Spinal cord (tissue), 10 donors: ENCODE data around the gene DTNB. TPM values are rescaled to one million over a fixed set of nuclear protein-coding genes. Genes with fewer than 3 reads are reported as not detected.
"Not testable (repeated sequence)": the region's sequence is repeated elsewhere in the genome, so short reads cannot be mapped to it uniquely, and the experiment has no call there.

ENCODE experiments used
- DNase-seq, 6 donors: peaks; one replicate each; pipeline versions ENCODE4 v3.0.0 to v3.0.0-alpha.2; 2013 to 2015; ENCODE audit warnings: low spot score in 6 of 6, low read depth in 4 of 6
- H3K27ac ChIP-seq: one replicate; pipeline ENCODE4 v1.5.1; 2013; ENCODE audit warnings: low read depth, low read length, control low read depth
- H3K27me3 ChIP-seq: one replicate; pipeline ENCODE4 v1.6.1; 2013; ENCODE audit warnings: low read length; ENCODE audit not compliant: control insufficient read depth, insufficient read depth
- H3K36me3 ChIP-seq: one replicate; pipeline ENCODE4 v1.6.1; 2013; ENCODE audit warnings: low read length; ENCODE audit not compliant: control insufficient read depth, insufficient read depth
- H3K4me1 ChIP-seq: one replicate; pipeline ENCODE4 v1.6.1; 2013; ENCODE audit warnings: low read length; ENCODE audit not compliant: control insufficient read depth, insufficient read depth
- H3K4me3 ChIP-seq: one replicate; pipeline ENCODE4 v1.5.1; 2013; ENCODE audit warnings: low read depth, low read length, control low read depth
- H3K9me3 ChIP-seq: one replicate; pipeline ENCODE4 v1.6.1; 2013; ENCODE audit warnings: low read length; ENCODE audit not compliant: control insufficient read depth, insufficient read depth
- WGBS: methylation state at CpG from one replicate; pipeline ENCODE4 v1.1.5; 2013; ENCODE audit warnings: missing lambda C conversion rate; ENCODE audit not compliant: insufficient coverage; 5-methylcytosine and 5-hydroxymethylcytosine counted together
- polyA plus RNA-seq, 2 donors: library from polyadenylated mRNA; unstranded; fragments of 120-200 nt; gene quantifications; one replicate each; pipeline ENCODE4 v1.2.1, GENCODE V29; 2013; ENCODE audit not compliant: insufficient read length in 2 of 2
- total RNA-seq, 2 donors: library from RNA; depleted of rRNA in 1 of 2; stranded (reverse); fragments of 120-200 nt in 1 of 2; fragments of >200 nt in 1 of 2; gene quantifications; one replicate each; pipeline versions ENCODE4 v1.2.3 to v1.2.4, GENCODE V29; 2013 to 2014
- donor health status: healthy.

Gene DTNB
- total and polyA plus RNA-seq, 4 donors = 21.1 to 50.8 (median 34.5) TPM

- H3K27ac ChIP-seq = no peak overlapping the region
- no peak for DNase-seq
- H3K27me3 ChIP-seq = no peaks in the 10 kb centered on the region
- no peaks in the 10 kb centered on the region for H3K9me3 ChIP-seq
- no peaks in the 10 kb centered on the region for H3K36me3 ChIP-seq
- no peaks in the 10 kb centered on the region for H3K4me1 ChIP-seq
- no peak overlapping the region for H3K4me3 ChIP-seq
- WGBS = 50% methylated on average over 2 of the region's 5 CpGs
Measured at GRCh38 chr2:25561136-25561850, 112.1 kb downstream of the DTNB start.

DNA sequence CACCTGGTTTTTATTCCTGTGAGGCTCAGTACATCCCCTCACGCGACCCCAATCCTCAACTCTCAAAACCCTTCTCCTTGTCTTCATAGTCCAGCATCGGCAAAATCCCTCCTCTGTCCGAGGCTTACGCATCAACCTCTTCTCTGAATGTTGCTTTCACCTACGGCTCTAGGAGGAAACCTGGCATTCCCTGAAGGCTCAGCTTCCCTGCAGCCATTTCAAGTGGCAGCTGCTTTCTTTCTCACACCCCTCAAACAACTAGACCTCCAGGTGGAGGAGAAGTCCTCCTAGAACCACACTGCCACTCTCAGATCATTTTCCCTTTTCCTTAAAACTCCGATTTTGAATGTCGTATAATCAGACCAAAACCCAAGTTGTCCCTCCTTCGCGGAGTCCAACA lies 114.2 kb downstream of the DTNB start:
- Histone ChIP-seq H3K9me3 (no peaks in the 10 kb centered on the region), H3K4me1 (no peaks in the 10 kb centered on the region), H3K4me3 (no peak overlapping the region), H3K36me3 (no peaks in the 10 kb centered on the region), H3K27ac (no peak overlapping the region), H3K27me3 (no peaks in the 10 kb centered on the region)
- no peak for DNase-seq
- 97% methylated on average over 10 of the region's 10 CpGs for WGBS

DNA sequence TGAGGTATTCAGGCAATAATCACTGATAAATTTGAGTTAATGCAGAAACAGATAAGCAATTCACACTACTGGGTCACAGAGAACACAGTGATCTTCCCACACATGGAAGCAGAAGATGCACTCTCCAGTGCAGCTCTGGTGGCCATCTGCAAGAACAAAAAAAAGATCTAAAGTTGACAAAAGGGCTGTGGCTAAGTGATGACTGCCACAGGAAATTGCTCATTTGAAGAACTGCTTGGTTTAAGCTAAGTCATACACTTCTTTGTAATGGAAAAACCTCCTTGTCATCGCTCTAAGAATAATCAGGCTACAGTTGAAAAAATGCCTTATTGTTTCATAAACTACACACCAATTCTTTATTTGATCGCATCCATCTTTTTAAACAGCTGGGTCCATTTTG lies 115.1 kb downstream of the DTNB start:
- Histone ChIP-seq H3K27me3 (no peaks in the 10 kb centered on the region), H3K4me3 (no peak overlapping the region), H3K36me3 (no peaks in the 10 kb centered on the region), H3K27ac (no peak overlapping the region), H3K9me3 (no peaks in the 10 kb centered on the region), H3K4me1 (no peaks in the 10 kb centered on the region)
- 88% methylated on average over 1 of the region's 2 CpGs for WGBS
- DNase-seq = no peak

DNA sequence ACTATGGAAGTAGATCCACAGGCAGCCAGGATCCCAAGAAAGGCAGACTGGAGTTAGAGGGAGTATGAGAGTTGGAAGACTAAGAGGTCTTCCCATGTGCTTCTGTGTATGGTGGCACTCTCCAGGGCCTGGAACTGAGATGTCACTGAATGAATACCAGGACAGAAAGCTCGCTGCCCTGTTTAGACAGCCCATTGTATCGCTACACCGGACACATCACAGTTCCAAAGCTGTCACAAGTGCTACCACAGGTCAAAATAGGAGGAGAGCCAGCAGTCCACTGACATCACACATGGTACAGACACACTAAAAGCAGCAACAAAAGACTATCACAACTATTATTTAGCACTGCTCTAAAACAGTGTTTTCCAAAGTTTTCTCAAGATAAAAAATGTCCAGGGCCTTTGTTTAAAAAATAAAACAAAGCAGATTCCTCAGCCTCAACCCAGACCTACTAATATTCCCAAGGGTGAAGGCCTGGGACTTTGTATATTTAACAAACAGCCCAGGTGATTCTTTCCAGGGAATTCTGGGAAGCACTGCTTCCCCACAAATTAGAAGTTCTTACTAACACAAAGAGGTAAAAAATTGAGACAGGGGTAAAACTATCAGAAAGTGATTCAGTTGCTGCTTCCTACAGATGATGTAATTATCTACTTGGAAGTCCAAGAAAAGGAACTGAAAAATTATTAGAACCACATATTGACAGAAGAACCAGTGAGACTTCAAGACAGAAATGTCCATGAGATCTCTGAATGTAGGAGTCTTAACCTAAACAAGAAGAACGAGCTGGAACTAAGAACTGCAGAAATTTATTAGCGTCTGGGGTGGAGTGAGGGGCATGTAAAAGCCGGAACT lies 116.0 kb downstream of the DTNB start:
- Histone ChIP-seq H3K4me1 (no peaks in the 10 kb centered on the region), H3K27me3 (no peaks in the 10 kb centered on the region), H3K27ac (no peak overlapping the region), H3K4me3 (no peak overlapping the region), H3K9me3 (no peaks in the 10 kb centered on the region), H3K36me3 (no peaks in the 10 kb centered on the region)
- WGBS = 70% methylated on average over 6 of the region's 6 CpGs
- no peak for DNase-seq

DNA sequence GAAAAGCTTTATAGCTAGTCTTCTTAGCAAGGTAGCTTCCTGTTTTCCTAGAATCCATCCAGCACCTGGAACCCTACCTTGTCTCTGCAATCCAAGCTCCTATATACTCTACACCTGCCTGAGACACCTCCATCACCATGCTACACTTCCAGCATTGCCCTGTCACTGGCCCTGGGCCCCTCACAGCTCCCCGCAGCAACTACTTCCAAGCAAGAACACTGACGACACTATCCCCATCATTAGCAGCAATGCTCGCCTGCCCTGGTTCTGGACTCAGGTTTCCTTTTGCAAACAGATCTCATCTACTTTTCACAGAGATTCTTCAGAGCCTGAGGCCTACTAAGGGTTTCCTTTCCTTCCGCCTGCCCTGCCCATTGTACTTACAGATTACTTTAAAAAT lies 121.1 kb downstream of the DTNB start:
- Histone ChIP-seq H3K36me3 (no peaks in the 10 kb centered on the region), H3K4me3 (no peak overlapping the region), H3K27ac (no peak overlapping the region), H3K27me3 (no peaks in the 10 kb centered on the region), H3K9me3 (no peaks in the 10 kb centered on the region), H3K4me1 (no peaks in the 10 kb centered on the region)
- no peak for DNase-seq
- 90% methylated on average over 4 of the region's 4 CpGs for WGBS

DNA sequence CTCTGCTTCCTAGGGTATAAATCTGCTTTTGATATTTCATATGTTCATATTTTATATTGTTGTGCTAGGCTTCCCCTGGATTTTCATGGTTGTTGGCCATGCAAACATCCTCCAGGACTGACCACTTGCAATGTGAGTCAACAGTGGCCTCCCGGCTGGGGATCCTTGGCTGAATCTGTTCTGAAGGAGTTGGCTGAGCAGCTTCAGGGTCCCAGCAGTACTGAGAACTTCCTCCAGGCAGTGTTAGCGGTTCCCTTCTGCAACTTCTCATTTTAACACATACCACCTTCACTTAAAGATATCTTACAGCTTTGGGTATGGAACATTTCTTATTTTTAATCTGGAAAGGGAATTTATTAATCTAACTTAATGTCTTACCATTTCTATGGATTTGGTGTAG lies 122.1 kb downstream of the DTNB start:
- no peak overlapping the region for H3K27ac ChIP-seq
- no peaks in the 10 kb centered on the region for H3K4me1 ChIP-seq
- no peaks in the 10 kb centered on the region for H3K9me3 ChIP-seq
- DNase-seq = no peak
- H3K27me3 ChIP-seq = no peaks in the 10 kb centered on the region
- H3K36me3 ChIP-seq = no peaks in the 10 kb centered on the region
- 50% methylated on average over 1 of the region's 2 CpGs for WGBS
- no peak overlapping the region for H3K4me3 ChIP-seq

GRCh38 chr2:25549571-25549970 lies 123.8 kb downstream of the DTNB start:
- not testable (repeated sequence) for H3K27ac ChIP-seq, DNase-seq, H3K9me3 ChIP-seq, H3K36me3 ChIP-seq, H3K4me1 ChIP-seq, H3K4me3 ChIP-seq, H3K27me3 ChIP-seq
- no CpG with 5 or more reads among the region's 2 CpGs for WGBS

GRCh38 chr2:25548601-25549000 lies 124.8 kb downstream of the DTNB start:
- Histone ChIP-seq H3K4me3 (no peak overlapping the region), H3K9me3 (no peaks in the 10 kb centered on the region), H3K27me3 (no peaks in the 10 kb centered on the region), H3K36me3 (no peaks in the 10 kb centered on the region), H3K27ac (no peak overlapping the region), H3K4me1 (no peaks in the 10 kb centered on the region)
- DNase-seq = no peak
- 94% methylated on average over 1 of the region's 2 CpGs for WGBS

DNA sequence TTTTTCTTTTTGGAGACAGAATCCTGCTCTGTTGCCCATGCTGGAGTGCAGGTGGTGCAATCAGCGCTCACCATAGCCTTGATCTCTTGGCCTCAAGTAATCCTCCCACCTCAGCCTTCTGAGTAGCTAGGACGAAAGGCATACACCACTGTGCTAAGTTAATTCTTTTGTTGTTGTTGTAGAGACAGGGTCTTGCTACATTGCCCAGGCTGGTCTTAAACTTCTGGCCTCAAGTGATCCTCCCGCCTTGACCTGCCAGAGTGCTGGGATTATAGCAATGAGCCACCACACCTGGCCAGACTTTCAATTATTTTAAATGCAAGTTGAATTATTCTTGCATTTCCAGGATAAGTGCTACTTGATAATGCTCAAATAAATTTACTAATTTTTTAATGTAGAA lies 126.5 kb downstream of the DTNB start:
- Histone ChIP-seq H3K4me1 (no peaks in the 10 kb centered on the region), H3K9me3 (no peaks in the 10 kb centered on the region), H3K36me3 (no peaks in the 10 kb centered on the region), H3K27ac (no peak overlapping the region), H3K27me3 (no peaks in the 10 kb centered on the region), H3K4me3 (no peak overlapping the region)
- DNase-seq = no peak
- WGBS = no CpG with 5 or more reads among the region's 3 CpGs

GRCh38 chr2:25545899-25546298 lies 127.5 kb downstream of the DTNB start:
- no peaks in the 10 kb centered on the region for H3K4me1 ChIP-seq
- no peak overlapping the region for H3K27ac ChIP-seq
- H3K36me3 ChIP-seq = no peaks in the 10 kb centered on the region
- 100% methylated on average over 4 of the region's 4 CpGs for WGBS
- H3K4me3 ChIP-seq = no peak overlapping the region
- H3K27me3 ChIP-seq = no peaks in the 10 kb centered on the region
- no peaks in the 10 kb centered on the region for H3K9me3 ChIP-seq
- DNase-seq = no peak
